ENCODE results near the gene DUSP1. TPM values are rescaled to one million over a fixed set of nuclear protein-coding genes. Genes with fewer than 3 reads are reported as not detected.

The DUSP1 gene
- total and polyA plus RNA-seq, 2 of the 13 experiments (the other 11 are each of a cell fraction or from before 2014, with no cell fraction given): 27.1 to 55.5 TPM

DNA sequence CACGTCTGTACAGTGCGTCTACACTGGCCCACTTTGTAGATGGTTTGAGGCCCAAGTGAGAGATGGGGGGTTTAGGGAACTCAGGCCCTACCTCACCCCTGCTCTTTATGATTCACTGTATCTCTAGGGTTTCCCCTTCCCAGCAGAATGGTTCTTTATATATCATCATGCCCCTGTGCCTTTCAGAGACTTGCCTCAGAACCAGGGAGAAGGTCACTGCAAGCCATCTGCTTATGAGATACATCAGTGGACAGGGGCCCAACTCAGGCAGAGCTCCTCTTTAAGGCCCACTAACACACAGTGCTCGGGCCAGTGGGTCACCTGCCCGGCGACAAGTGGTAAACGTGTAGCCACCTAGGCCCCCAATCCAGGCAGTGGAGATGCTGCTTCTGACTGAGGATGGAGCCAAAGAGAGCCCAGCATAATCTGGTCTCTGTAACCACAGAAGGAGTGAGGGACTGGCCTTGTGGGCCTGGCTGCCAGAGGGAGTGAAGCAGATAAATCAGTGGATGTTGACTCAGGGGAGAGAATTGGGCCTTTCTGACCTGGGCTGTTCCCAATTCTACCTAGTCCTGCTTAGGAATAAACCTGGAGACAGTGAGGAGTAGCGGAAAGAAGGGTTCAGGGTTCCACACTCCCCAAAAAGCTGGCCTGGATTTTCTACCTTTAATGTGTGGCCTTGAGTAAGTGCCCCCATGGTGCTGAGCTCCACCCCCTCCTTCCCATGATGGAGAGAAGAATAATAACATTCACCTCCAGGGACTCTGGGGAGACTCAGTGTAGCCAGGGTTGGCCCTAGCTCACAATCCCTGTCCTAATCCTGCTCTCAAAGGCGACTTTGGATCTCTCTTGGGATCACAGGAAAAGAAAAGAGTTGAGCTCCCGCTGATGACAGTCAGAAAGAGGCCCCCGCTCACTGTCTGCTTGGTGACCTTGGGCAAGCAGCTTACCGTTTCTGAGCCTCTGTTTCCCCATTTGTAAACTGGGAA is 2.8 kb upstream of the DUSP1 start:
- WGBS (ENCODE audit: low lambda C conversion rate): 37% methylated on average over 5 of the region's 11 CpGs
- FAIRE-seq: no peak
- ChIA-PET POLR2A (interaction anchor here (0.7 to 17.1 kb wide), 13 partner anchors 8 to 128 kb away, joined by 3 to 425 read pairs (median 13); no protein-coding TSS in a partner anchor), CTCF (ENCODE audit: low intra/inter-chr PET ratio, low total read pairs) (no interaction called here)
- ATAC-seq: no peak
- Histone ChIP-seq H3K4me3 (replicated peaks in 1 of 3; ENCODE audit: insufficient read depth in 1 of 3, low read depth in 2 of 3, low read length in 3 of 3) (peak overlapping the region in 2 of 3 experiments; percentile 3 to 39; a peak in 2 of 6 replicates), H3K4me1 (ENCODE audit: insufficient read depth, low read length) (peaks cover 80% of the 10 kb centered on the region), H3K27ac (ENCODE audit: extremely low read length, insufficient read depth, low read length) (peak overlapping the region; percentile 62), H3K9me3 (ENCODE audit: low read length) (no peaks in the 10 kb centered on the region), H3K79me2 (ENCODE audit: insufficient read depth, low read length) (peaks cover 22% of the 10 kb centered on the region), H3K27me3 (ENCODE audit: control insufficient read depth in 1 of 2, insufficient read depth in 2 of 2, low read length in 2 of 2) (no peaks in the 10 kb centered on the region; a peak in 1 of 5 replicates), H3K9ac (ENCODE audit: insufficient read depth, low read depth, low read length) (peak overlapping the region; percentile 72), H3K36me3 (replicated peaks in 1 of 2; ENCODE audit: control insufficient read depth in 1 of 2, insufficient read depth in 2 of 2, low read length in 2 of 2) (peaks cover 5 to 13% of the 10 kb centered on the region in 2 experiments), H3K4me2 (ENCODE audit: low read depth, low read length) (peak overlapping the region; percentile 99), H4K20me1 (ENCODE audit: insufficient read depth, low read length) (peaks cover 21% of the 10 kb centered on the region), H2AFZ (ENCODE audit: low read length) (no peak overlapping the region)
- in situ Hi-C loops (cut with HindIII; ENCODE audit: extremely low pct_ligation_motif_present, low pct_unique_long_range_greater_than_20kb): loop anchor here (5.0 to 10.0 kb wide), 2 partner anchors 81 to 129 kb away; no protein-coding TSS in a partner anchor
- no peak for DNase-seq (ENCODE audit: low spot score)
- BruUV-seq (replicated peaks): no TSS peak
- intact Hi-C loops (cut with micrococcal nuclease; ENCODE audit: unreplicated experiment): loop anchor here (2.0 kb wide), 2 partner anchors 57 to 85 kb away; no protein-coding TSS in a partner anchor
- TF ChIP-seq FOXA1 (IDR thresholded peaks at IDR 0.05) (no peak), FOXA1 (CRISPR knock-in tag; IDR thresholded peaks at IDR 0.05) (peak; percentile 36; the same call in 1 of the 2 replicates), ZNF12 (CRISPR knock-in tag; IDR thresholded peaks at IDR 0.05) (no peak), SP5 (CRISPR knock-in tag; IDR thresholded peaks at IDR 0.05; ENCODE audit: borderline replicate concordance, low read depth) (no peak), ZMYM3 (CRISPR knock-in tag; IDR thresholded peaks at IDR 0.05) (0 out of 2 replicates have a peak, but pooled peaks have one; percentile 11), ZNF724P (CRISPR knock-in tag; IDR thresholded peaks at IDR 0.05; ENCODE audit: borderline replicate concordance) (0 out of 2 replicates have a peak, but pooled peaks have one; percentile 24), SNAI1 (CRISPR knock-in tag; IDR thresholded peaks at IDR 0.05; ENCODE audit: borderline replicate concordance) (no peak), FOXA3 (CRISPR knock-in tag; IDR thresholded peaks at IDR 0.05) (0 out of 2 replicates have a peak, but pooled peaks have one; percentile 15), FOSL2 (CRISPR knock-in tag; IDR thresholded peaks at IDR 0.05) (0 out of 2 replicates have a peak, but pooled peaks have one; percentile 7)
- TF ChIP-seq, protein P1, sequence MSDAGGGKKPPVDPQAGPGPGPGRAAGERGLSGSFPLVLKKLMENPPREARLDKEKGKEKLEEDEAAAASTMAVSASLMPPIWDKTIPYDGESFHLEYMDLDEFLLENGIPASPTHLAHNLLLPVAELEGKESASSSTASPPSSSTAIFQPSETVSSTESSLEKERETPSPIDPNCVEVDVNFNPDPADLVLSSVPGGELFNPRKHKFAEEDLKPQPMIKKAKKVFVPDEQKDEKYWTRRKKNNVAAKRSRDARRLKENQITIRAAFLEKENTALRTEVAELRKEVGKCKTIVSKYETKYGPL (CRISPR knock-in tag; IDR thresholded peaks at IDR 0.05): no peak
- TF ChIP-seq, protein P2, sequence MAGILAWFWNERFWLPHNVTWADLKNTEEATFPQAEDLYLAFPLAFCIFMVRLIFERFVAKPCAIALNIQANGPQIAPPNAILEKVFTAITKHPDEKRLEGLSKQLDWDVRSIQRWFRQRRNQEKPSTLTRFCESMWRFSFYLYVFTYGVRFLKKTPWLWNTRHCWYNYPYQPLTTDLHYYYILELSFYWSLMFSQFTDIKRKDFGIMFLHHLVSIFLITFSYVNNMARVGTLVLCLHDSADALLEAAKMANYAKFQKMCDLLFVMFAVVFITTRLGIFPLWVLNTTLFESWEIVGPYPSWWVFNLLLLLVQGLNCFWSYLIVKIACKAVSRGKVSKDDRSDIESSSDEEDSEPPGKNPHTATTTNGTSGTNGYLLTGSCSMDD (CRISPR knock-in tag; IDR thresholded peaks at IDR 0.05): no peak
- TF ChIP-seq, protein P3, sequence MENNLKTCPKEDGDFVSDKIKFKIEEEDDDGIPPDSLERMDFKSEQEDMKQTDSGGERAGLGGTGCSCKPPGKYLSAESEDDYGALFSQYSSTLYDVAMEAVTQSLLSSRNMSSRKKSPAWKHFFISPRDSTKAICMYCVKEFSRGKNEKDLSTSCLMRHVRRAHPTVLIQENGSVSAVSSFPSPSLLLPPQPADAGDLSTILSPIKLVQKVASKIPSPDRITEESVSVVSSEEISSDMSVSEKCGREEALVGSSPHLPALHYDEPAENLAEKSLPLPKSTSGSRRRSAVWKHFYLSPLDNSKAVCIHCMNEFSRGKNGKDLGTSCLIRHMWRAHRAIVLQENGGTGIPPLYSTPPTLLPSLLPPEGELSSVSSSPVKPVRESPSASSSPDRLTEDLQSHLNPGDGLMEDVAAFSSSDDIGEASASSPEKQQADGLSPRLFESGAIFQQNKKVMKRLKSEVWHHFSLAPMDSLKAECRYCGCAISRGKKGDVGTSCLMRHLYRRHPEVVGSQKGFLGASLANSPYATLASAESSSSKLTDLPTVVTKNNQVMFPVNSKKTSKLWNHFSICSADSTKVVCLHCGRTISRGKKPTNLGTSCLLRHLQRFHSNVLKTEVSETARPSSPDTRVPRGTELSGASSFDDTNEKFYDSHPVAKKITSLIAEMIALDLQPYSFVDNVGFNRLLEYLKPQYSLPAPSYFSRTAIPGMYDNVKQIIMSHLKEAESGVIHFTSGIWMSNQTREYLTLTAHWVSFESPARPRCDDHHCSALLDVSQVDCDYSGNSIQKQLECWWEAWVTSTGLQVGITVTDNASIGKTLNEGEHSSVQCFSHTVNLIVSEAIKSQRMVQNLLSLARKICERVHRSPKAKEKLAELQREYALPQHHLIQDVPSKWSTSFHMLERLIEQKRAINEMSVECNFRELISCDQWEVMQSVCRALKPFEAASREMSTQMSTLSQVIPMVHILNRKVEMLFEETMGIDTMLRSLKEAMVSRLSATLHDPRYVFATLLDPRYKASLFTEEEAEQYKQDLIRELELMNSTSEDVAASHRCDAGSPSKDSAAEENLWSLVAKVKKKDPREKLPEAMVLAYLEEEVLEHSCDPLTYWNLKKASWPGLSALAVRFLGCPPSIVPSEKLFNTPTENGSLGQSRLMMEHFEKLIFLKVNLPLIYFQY (CRISPR knock-in tag; IDR thresholded peaks at IDR 0.05; ENCODE audit: borderline replicate concordance): peak; percentile 53; the same call in 1 of the 2 replicates
